Measurements from ENCODE around the gene ST3GAL3. TPM values are rescaled to one million over a fixed set of nuclear protein-coding genes. Genes with fewer than 3 reads are reported as not detected.

The ST3GAL3 gene
- total RNA-seq, 1 donor from 2014 or later: 20.5 TPM

GRCh38 chr1:43968348-43968948 is 261.1 kb downstream of the ST3GAL3 start:
- Histone ChIP-seq H3K9me3 (no peaks in the 10 kb centered on the region), H3K27ac (no peak overlapping the region), H3K4me1 (peaks cover 12% of the 10 kb centered on the region), H3K4me3 (no peak overlapping the region), H3K36me3 (peaks cover 13% of the 10 kb centered on the region), H3K27me3 (no peaks in the 10 kb centered on the region)
- ATAC-seq: no peak
- no peak for DNase-seq
- no peak for TF ChIP-seq CTCF (IDR thresholded peaks at IDR 0.05)
- intact Hi-C loops (cut with DNase I): no loop called here

- Histone ChIP-seq H3K27me3 (no peaks in the 10 kb centered on the region), H3K36me3 (peaks cover 13% of the 10 kb centered on the region), H3K9me3 (no peaks in the 10 kb centered on the region), H3K4me3 (peak overlapping the region; percentile 93), H3K27ac (no peak overlapping the region), H3K4me1 (peaks cover 12% of the 10 kb centered on the region)
- no peak for ATAC-seq
- DNase-seq: no peak
- no peak for TF ChIP-seq CTCF (IDR thresholded peaks at IDR 0.05)
- intact Hi-C loops (cut with DNase I): no loop called here
Measured at GRCh38 chr1:43969416-43969745, 262.0 kb downstream of the ST3GAL3 start.

GRCh38 chr1:43969746-43970466 is 262.6 kb downstream of the ST3GAL3 start, which contains the start of gene DPH2:
DPH2 (plus strand) TSS chr1:43970010; CDS start chr1:43970176, 166 bp downstream.
- Histone ChIP-seq H3K36me3 (peaks cover 13% of the 10 kb centered on the region), H3K27me3 (no peaks in the 10 kb centered on the region), H3K9me3 (no peaks in the 10 kb centered on the region), H3K4me1 (peaks cover 12% of the 10 kb centered on the region), H3K27ac (peak within 1 kb of the TSS; percentile 17), H3K4me3 (peak within 1 kb of the TSS; percentile 93)
- DNase-seq (peak; percentile 98), ATAC-seq (peak; percentile 94)
- no peak for TF ChIP-seq CTCF (IDR thresholded peaks at IDR 0.05)
- intact Hi-C loops (cut with DNase I): no loop called here

GRCh38 chr1:43970502-43970901 is 263.2 kb downstream of the ST3GAL3 start:
- TF ChIP-seq CTCF (IDR thresholded peaks at IDR 0.05): no peak
- no peak for ATAC-seq
- Histone ChIP-seq H3K4me1 (peaks cover 13% of the 10 kb centered on the region), H3K9me3 (no peaks in the 10 kb centered on the region), H3K4me3 (peak overlapping the region; percentile 93), H3K36me3 (peaks cover 13% of the 10 kb centered on the region), H3K27me3 (no peaks in the 10 kb centered on the region), H3K27ac (peak overlapping the region; percentile 17)
- intact Hi-C loops (cut with DNase I): no loop called here
- DNase-seq: no peak

- peaks cover 13% of the 10 kb centered on the region for H3K36me3 ChIP-seq
- DNase-seq (no peak), ATAC-seq (no peak)
- no peak overlapping the region for H3K27ac ChIP-seq
- no peaks in the 10 kb centered on the region for H3K27me3 ChIP-seq
- no peaks in the 10 kb centered on the region for H3K9me3 ChIP-seq
- H3K4me1 ChIP-seq: peaks cover 17% of the 10 kb centered on the region
- intact Hi-C loops (cut with DNase I): no loop called here
- H3K4me3 ChIP-seq: no peak overlapping the region
- no peak for TF ChIP-seq CTCF (IDR thresholded peaks at IDR 0.05)
Measured at GRCh38 chr1:43970911-43971310, 263.6 kb downstream of the ST3GAL3 start.

Data from upper lobe of right lung (tissue), 1 donor.